ENCODE data around the gene ATP10D.
"Not testable (repeated sequence)": the region's sequence is repeated elsewhere in the genome, so short reads cannot be mapped to it uniquely, and the experiment has no call there.

Gene ATP10D

GRCh38 chr4:47538111-47538824 is 53.2 kb downstream of the ATP10D start:
- DNase-seq, result no peak

DNA sequence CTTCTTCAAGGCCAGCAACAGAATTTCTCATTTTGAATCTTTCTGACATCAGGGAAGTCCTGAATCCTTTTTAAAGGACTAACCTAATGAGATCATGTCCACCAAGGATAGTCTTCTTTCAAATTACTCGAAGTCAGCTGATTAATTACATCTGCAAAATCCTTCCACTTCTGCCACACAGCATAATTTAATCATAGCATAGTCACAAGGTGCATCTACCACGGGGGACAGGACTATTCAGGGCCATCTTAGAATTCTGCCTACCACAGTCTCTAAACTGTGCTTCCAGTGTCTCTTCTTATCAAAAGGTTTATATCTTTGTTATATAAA is 53.7 kb downstream of the ATP10D start:
- DNase-seq, result no peak

DNA sequence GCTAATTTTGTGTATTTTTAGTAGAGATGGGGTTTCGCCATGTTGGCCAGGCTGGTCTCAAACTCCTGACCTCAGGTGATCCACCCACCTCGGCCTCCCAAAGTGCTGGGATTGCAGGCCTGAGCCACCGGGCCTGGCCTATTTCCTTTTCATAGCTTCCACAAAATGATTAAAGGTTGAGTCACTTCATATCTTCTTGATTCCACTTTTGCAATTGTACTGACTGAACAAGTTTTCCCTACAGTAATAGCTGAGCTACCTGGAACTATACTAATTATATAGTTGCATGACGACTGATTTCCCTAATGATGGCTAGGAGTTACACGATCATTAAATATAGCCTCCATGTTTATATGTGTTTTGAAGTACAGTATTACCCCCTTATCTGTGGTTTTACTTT is 57.6 kb downstream of the ATP10D start:
- not testable (repeated sequence) for DNase-seq

GRCh38 chr4:47543331-47543730 is 58.3 kb downstream of the ATP10D start:
- DNase-seq, result no peak

DNA sequence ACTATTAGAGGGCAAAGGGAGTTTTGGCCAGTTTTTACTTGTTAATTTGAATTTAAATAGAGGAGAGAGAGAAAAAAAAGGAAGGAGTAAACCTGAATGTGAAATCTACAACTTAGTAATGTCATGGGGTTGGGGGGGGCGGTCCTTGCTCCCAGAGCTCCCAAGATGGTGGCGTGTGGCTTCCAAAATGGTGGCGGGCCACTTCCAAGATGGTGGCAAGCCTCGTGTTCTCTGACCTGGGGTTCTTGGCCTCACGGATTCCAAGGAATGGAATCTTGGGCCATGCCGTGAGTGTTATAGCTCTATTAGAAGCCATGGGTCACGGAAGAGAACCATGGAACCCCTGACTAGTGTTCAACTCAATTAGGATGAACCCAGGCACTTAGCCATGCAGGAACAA is 65.3 kb downstream of the ATP10D start:
- DNase-seq, result not testable (repeated sequence)

DNA sequence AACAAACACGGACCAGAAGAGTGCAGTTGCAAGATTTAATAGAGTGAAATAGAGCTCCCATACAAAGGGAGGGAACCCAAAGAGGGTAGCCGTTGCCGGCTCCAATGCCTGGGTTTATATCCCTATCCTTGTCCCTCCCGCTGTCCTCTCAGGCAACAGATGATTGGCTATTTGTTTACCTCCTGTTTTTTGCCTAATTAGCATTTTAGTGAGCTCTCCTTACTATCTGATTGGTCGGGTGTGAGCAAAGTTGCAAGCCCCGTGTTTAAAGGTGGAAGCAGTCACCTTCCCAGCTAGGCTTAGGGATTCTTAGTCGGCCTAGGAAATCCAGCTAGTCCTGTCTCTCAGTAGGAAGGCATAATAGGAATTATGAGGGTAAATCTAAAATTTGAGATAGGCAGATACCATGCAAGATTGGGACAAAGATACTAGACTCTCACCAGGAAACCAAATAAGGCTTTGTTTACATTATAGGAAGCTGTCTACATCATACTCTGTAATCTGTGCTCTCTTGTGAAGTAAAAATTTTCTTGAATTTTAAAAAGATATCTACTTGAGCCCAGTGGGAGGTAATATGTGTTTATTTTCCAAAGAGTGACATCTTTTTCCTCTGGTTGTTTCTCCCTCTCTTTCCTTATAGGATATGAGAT is 65.9 kb downstream of the ATP10D start:
- DNase-seq, result no peak

DNA sequence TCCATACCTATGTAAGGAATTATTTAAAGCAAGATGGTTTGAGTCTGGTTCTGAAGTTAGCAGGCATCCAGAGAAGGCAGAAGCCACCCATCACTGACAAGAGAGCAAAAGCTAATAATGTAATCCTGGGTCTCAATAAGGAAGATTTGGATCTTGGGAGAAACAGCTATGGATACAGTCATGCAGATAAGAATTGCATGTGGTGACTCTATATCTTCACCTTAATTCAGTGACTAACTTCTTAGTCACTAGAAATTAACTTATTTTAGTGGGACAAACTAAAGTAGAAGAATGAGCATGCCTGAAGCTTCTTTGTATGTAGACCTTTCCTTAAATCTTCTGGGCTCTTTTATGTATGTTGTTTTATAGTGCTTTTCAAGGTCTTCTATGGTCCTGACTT is 66.6 kb downstream of the ATP10D start:
- no peak for DNase-seq

GRCh38 chr4:47553329-47554125 is 68.5 kb downstream of the ATP10D start:
- no peak for DNase-seq

- DNase-seq, result not testable (repeated sequence)
Observed at GRCh38 chr4:47555920-47556319, 70.8 kb downstream of the ATP10D start.

DNA sequence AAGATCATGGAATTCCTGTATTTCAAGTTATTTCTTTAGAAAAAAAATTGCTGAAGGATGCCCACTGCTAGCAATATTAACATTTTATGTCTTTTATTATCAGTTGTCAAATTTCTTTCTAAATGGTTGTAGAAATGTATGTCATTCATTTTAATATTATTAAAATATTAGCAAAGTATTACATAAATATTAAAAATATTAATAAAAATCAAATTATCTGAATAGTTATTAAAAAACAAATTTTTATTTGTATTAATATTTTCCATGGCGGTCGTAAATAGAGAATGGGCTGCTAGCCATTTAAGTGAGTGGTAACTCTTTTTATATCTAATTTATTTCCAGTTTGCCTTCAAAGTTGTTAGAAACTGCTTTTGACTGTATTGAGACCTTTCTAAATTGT is 72.2 kb downstream of the ATP10D start:
- DNase-seq, result no peak

DNA sequence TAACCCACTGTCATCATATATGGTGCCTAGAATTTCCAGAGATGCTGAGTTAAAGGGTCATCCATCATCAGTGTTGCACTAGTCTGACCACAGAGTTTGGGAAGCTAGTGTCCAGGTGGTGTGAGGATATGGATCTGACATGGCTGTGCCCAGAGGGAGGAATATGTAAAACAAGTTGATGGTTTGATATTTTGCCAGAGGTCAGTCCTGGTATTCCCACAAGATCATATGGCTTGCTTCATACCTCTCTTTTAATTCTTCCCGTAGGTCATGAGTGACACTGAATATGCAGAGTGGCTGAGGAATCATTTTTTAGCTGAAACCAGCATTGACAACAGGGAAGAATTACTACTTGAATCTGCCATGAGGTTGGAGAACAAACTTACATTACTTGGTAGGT is 75.6 kb downstream of the ATP10D start:
- DNase-seq, result no peak

DNA sequence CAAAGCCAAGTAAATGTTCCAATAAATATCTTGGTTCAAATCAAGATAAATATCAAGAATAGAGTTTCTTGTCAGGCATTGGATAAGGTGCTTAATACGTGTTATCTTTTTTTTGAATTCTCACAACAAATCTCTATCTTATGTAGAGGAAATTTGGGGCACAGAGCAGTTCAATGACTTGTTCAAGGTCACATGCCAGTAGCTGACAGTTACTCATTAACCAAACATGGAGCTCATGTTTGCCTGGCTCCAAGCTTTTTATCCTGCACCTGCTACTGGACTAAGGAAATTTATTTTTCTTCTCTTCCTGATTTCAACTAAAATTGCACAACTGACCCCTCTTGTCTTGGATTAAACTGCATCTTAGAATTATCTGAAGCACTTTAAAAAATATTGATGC is 76.3 kb downstream of the ATP10D start:
- DNase-seq, result no peak

GRCh38 chr4:47562297-47562696 is 77.2 kb downstream of the ATP10D start:
- no peak for DNase-seq

DNA sequence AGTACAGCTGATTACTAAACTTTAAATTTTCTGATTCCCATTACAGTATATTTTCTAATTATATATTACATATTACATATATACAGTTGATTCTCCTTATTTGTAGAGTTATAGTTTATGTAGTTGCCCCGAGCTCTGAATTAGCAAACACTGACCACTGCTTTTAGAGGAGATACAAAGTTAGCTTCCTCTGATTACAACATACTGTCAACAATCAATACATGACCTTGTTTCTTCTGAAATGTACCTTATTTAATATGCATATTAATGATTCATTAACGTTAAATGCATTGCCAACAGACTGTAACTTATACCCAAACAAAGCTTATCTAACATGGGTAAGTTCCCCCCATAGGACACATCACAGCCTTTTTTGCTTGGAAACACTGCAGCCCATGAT is 81.5 kb downstream of the ATP10D start:
- DNase-seq, result no peak

DNA sequence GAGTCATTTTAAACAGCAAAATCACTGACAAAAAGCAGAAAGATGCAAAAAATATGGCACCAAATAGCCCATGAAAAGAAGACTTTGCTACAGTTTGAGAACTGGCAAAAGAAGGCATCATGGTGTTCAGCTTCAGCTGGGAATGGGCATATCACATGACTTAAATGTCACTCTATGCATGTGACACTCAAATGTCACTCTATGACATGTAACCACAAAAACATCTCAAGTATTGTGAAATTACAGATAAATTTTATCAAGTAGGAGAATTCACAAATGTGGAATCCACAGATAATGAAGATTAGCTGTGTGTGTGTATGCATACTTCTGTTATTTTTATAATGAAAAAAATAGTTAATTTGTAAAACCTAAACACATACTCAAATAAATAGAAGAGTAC is 81.9 kb downstream of the ATP10D start:
- DNase-seq, result no peak

DNA sequence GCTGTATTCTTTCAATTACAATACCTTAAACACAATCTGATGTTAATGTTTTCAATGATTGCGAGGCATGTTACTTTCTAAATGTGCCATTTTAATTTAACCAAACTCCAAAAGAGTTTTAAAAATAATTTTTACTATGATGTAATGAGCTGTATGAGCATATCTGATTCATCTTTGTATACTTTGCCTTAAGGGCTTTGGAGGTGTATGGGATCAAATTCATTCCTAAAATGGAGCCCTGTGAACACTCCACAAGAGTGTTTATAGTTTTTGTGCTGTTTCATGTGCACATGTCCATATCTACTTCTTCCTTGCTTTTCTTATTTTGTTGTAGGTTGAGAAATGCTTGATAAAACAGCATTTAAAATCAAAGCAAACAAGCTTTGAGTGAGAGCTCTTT is 82.4 kb downstream of the ATP10D start:
- no peak for DNase-seq

DNA sequence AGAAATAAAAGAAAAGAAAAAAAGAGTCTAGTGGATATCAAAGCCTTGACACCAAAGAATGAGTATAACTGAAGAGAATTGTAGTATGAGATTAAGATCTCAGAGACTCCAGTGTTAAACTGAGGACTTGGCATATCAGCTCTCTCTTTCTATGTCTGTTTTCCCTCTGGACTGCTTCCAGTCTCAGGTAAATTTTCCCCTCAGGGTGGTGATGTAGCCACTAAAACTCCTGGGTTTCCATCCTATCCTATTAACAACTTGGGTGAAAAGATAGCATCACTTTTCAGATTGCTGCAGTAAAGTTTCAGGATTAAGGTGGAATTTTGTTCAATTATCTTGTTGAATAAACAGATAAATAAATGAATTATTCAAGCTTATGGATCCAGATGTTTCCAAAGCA is 85.7 kb downstream of the ATP10D start:
- no peak for DNase-seq

DNA sequence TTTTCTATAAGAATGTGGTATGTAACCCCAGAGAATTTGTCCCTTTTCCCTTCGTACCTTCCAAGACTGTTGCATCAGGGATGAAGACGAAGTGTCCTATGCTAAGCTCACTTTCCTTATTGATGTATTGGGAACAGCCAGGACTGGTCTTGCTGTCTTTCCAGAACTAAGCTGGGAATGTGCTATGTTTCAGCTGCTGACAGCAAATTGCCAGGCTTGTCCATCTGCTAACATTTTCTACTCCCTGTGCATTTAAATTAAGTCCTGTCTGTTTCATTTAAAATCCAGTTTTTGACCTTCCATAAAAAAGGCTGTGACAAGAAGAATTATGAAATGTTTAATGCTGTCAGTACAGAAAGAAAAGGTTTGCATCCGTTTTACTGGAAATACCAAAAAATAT is 87.9 kb downstream of the ATP10D start:
- DNase-seq, result no peak

DNA sequence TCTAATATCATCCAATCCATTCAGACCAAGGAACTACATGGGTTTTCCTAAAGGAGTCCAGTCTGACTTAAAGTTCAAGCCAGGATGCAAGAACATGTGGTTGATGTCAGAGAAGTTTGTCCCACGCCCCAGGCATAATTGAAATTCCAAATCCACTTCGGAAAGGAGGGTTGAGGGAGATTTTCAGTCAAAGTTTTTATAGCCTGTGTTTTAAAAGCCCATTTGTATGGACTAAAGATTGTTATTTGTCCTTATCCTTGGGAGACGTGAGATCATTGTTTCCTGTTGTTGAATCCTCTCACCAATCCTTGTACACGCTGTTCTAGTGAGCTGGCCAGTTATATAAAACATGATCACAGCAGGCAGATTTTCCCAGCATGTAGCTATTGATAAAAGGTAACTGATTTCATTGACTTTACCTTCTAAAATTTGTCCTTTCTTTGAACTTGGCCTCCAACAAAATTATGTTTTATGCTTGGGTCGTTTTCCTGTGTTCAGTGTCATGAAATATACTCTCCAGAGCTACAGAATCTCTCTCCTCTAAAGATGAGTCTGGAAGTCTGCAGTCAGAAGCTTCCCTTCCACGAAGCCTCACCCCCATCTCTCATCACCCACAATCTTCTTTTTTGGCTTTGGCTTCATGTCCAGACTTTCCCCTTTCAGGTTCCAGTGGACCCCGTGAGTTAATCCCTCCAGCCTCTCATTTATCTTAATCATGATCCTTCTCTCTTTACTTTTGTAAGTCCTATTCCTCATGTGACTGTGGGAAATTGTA is 92.9 kb downstream of the ATP10D start:
- DNase-seq, result no peak

GRCh38 chr4:47579235-47579634 is 94.2 kb downstream of the ATP10D start:
- DNase-seq, result no peak

DNA sequence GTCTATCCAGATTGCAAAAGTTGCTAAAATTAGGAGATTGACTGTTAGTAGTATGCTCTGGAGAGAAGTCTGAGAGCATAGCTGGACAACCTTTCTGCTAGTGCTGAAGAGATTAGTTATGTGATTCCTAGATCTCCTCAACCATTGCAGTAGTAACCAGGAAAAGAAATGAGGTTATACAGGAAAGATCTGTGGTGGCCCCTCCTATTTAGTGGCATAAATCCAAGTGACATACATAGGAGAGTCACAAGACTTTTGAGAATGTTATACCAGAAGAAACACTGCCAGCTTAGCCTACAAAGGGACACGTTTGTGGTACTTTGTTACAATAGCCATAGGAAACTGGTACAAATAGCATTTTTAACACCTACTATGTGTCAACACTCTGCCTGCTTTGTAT is 105.2 kb downstream of the ATP10D start:
- no peak for DNase-seq

GRCh38 chr4:47597696-47598095 is 112.6 kb downstream of the ATP10D start:
- no peak for DNase-seq

DNA sequence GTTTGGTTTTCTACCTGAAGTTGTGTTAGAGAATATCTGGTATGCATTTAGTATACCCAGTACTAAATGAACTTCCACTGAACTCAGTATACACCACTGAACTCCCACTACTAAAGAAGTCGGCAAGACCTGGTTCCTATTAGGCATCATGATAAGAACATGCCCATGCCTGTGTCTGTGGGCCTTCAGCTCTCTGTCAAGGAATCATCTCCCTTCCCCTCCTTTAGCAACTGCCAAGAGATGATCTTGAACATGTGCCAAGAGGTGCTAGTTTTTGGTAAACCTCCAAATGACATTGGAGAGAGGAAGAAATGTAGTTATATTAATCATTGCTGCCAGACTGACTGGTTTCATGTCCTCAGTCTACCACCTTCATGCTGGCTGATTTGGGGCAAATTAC is 113.2 kb downstream of the ATP10D start:
- DNase-seq, result no peak

Measured in cerebellar nuclear complex (tissue), 1 donor.